ENCODE measurements around the gene FHIT. TPM values are rescaled to one million over a fixed set of nuclear protein-coding genes. Genes with fewer than 3 reads are reported as not detected.

FHIT gene
- total RNA-seq, 1 donor: 2.2 TPM

GRCh38 chr3:61253756-61254155 lies 2.5 kb upstream of the FHIT start:
- no peak for DNase-seq (ENCODE audit: low read depth)
- no peak overlapping the region for H3K4me3 ChIP-seq (ENCODE audit: low read depth, low read length)
- TF ChIP-seq CTCF (IDR thresholded peaks at IDR 0.05; ENCODE audit: insufficient read depth, low read depth, low read length): no peak

GRCh38 chr3:61252836-61253235 lies 1.6 kb upstream of the FHIT start:
- no peak for DNase-seq (ENCODE audit: low read depth)
- TF ChIP-seq CTCF (IDR thresholded peaks at IDR 0.05; ENCODE audit: insufficient read depth, low read depth, low read length): no peak
- no peak overlapping the region for H3K4me3 ChIP-seq (ENCODE audit: low read depth, low read length)

GRCh38 chr3:61250784-61251173 lies 473 bp downstream of the FHIT start:
- TF ChIP-seq CTCF (IDR thresholded peaks at IDR 0.05; ENCODE audit: insufficient read depth, low read depth, low read length): no peak
- peak overlapping the region; percentile 70 for H3K4me3 ChIP-seq (ENCODE audit: low read depth, low read length)
- peak; percentile 7 for DNase-seq (ENCODE audit: low read depth)

GRCh38 chr3:61248496-61248895 lies 2.8 kb downstream of the FHIT start:
- H3K4me3 ChIP-seq (ENCODE audit: low read depth, low read length): no peak overlapping the region
- no peak for TF ChIP-seq CTCF (IDR thresholded peaks at IDR 0.05; ENCODE audit: insufficient read depth, low read depth, low read length)

GRCh38 chr3:61247191-61247590 lies 4.1 kb downstream of the FHIT start:
- no peak for DNase-seq (ENCODE audit: low read depth)
- no peak for TF ChIP-seq CTCF (IDR thresholded peaks at IDR 0.05; ENCODE audit: insufficient read depth, low read depth, low read length)

More at GRCh38 chr3:61248496-61248895, 2.8 kb downstream of the FHIT start:
- no peak for DNase-seq (ENCODE audit: low read depth)

GRCh38 chr3:61239871-61240270 lies 11.4 kb downstream of the FHIT start:
- no peak overlapping the region for H3K4me3 ChIP-seq (ENCODE audit: low read depth, low read length)
- DNase-seq (ENCODE audit: low read depth): no peak
- no peak for TF ChIP-seq CTCF (IDR thresholded peaks at IDR 0.05; ENCODE audit: insufficient read depth, low read depth, low read length)

More at GRCh38 chr3:61247191-61247590, 4.1 kb downstream of the FHIT start:
- no peak overlapping the region for H3K4me3 ChIP-seq (ENCODE audit: low read depth, low read length)

GRCh38 chr3:61237858-61238257 lies 13.4 kb downstream of the FHIT start:
- no peak for TF ChIP-seq CTCF (IDR thresholded peaks at IDR 0.05; ENCODE audit: insufficient read depth, low read depth, low read length)
- DNase-seq (ENCODE audit: low read depth): no peak
- H3K4me3 ChIP-seq (ENCODE audit: low read depth, low read length): no peak overlapping the region

All from fibroblast of villous mesenchyme (primary cell).